ENCODE measurements around the gene RPL11.

DNA sequence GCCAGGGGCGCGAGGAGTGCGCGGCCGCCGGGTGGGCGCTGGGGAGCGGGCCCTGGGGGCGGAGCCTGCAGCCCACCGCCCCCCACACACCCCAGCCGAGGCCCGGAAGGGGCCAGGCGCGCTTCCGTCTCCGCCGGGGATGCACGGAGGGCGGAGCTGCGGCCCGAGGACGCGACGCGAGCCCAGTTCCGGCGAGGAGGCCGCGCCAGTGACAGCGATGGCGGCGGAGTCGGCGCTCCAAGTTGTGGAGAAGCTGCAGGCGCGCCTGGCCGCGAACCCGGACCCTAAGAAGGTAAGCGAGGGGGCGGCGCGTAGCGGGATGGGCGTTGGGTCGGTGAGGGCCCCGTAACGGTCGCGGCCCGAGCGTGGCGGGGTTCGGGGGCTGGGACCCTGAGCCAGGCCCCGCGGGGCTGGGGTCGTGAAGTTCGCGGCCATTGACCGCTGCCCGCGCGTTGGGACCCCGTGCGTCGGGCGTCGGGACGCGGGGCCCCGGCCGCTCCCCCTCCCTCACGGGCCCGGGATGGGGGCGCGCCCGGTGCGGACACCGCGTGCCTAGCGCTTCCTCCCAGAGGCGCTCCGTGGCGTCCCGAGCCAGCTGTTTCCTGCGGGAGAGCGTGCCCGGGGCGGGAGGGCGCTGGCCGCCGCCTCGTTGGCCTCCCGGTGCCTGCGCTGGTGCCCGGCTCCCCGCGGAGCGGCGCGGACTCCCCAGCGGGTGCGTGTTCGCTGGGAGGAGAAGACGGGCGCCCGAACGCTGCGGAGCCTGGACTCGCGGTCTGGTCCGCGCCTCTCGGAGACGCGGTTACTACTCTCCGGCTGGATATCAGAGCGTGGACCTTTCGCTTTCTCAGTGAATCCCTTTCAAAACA is 51.9 kb downstream of the RPL11 start, which contains the start of gene ELOA:
- TF ChIP-seq, protein P1, sequence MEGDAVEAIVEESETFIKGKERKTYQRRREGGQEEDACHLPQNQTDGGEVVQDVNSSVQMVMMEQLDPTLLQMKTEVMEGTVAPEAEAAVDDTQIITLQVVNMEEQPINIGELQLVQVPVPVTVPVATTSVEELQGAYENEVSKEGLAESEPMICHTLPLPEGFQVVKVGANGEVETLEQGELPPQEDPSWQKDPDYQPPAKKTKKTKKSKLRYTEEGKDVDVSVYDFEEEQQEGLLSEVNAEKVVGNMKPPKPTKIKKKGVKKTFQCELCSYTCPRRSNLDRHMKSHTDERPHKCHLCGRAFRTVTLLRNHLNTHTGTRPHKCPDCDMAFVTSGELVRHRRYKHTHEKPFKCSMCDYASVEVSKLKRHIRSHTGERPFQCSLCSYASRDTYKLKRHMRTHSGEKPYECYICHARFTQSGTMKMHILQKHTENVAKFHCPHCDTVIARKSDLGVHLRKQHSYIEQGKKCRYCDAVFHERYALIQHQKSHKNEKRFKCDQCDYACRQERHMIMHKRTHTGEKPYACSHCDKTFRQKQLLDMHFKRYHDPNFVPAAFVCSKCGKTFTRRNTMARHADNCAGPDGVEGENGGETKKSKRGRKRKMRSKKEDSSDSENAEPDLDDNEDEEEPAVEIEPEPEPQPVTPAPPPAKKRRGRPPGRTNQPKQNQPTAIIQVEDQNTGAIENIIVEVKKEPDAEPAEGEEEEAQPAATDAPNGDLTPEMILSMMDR (conservative IDR thresholded peaks at IDR 0.05; ENCODE audit: low read depth, low read length): no peak
- TF ChIP-seq EZH2 (IDR thresholded peaks at IDR 0.05; ENCODE audit: borderline replicate concordance, low read depth, low read length, poor library complexity, severe bottlenecking): no peak
